ENCODE results near the gene WDR6. TPM values are rescaled to one million over a fixed set of nuclear protein-coding genes. Genes with fewer than 3 reads are reported as not detected.

Gene WDR6
- total RNA-seq, 1 experiment from 2014 or later, result 27.8 TPM

DNA sequence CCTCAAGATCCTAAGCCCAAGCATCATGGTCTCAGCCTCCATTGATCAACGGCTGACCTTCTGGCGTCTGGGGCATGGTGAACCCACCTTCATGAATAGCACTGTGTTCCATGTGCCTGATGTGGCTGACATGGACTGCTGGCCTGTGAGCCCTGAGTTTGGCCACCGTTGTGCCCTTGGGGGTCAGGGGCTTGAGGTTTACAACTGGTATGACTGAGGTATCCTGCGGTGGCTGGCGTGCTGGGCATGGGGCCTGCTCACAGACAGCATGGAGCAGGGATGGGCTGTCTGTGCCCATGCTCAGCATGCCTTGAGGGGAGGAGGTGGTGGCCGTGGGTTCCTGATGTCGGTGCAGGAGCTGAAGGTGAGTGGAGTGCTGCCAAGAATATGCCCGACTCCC lies 7.9 kb downstream of the WDR6 start:
- DNase-seq (ENCODE audit: extremely low read depth, low read depth), result no peak

DNA sequence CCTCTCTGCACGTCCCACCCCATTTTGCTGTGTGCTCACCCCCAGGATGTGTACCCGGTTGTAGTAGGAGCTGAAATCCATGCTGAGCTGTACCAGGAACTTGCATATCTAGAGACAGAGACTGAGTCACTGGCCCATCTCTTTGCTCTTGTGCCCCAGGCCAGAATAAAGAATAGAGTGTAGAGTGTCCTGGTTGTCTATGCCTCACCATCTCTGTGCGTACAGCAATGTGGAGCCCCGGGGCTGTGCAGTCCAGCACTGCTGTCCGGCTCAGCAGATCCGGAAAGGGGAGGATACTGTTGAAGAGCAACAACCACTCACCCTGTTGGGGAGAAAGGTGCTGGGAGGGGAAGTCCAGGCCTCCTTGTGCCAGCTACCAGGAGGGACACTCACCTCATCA lies 8.6 kb downstream of the WDR6 start:
- DNase-seq (ENCODE audit: extremely low read depth, low read depth), result no peak

GRCh38 chr3:49016414-49017228 lies 9.4 kb downstream of the WDR6 start:
- DNase-seq (ENCODE audit: extremely low read depth, low read depth), result no peak

GRCh38 chr3:49017229-49017970 lies 10.2 kb downstream of the WDR6 start:
- no peak for DNase-seq (ENCODE audit: extremely low read depth, low read depth)

GRCh38 chr3:49017971-49018706 lies 10.9 kb downstream of the WDR6 start, which contains the start of gene DALRD3:
TSS of gene DALRD3 (minus strand) at chr3:49018580. CDS start at chr3:49018564, 16 bp downstream.
- no peak for DNase-seq (ENCODE audit: extremely low read depth, low read depth)

GRCh38 chr3:49018707-49019006 lies 11.5 kb downstream of the WDR6 start:
- DNase-seq (ENCODE audit: extremely low read depth, low read depth), result no peak

GRCh38 chr3:49019941-49020329 lies 12.7 kb downstream of the WDR6 start:
- no peak for DNase-seq (ENCODE audit: extremely low read depth, low read depth)

DNA sequence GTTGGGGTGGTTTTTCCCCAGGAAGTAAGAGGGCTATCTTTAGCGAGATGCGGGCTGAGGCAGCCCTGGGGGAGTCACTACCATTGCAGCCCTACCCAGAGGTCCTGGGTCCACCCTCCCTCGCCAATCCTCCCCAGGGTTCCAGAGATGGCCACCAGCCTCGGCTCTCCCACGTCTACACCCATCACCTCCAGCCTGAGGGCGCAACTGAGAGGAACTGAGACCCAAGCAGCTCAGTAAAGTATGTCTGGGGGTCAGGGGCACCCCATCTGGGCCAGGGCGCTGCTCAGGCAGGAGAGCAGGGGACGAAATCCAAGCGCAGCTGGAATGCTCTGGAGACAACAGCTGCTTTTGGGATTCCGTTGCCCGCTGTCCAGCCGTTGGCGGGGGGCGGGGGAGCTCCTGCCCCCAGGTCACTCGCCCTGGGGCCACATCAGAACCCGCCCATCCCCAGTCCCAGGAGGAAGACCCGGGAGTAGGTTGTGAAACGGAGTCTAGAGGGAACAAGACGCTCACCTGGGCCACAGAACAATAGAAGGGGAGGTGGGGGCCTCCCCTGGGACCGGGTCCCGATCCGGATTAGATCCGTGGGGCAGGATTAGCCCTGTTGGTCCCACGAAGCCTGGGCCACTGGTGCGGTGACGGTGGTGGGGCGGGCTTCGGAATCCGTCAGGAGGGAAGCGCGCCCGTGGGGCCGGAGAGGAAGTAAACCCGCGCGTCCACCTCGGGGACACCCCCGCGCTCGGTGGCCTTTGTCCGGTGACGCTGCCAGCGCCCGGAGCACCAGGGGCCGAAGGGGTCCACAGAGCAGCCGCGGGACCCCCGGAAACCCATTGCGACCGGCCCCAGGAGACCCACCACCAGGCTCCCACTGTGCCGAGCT lies 13.4 kb downstream of the WDR6 start:
- DNase-seq (ENCODE audit: extremely low read depth, low read depth), result no peak

- peak; percentile 96 for DNase-seq (ENCODE audit: extremely low read depth, low read depth)
Measured at GRCh38 chr3:49021213-49021812, 14.1 kb downstream of the WDR6 start.

DNA sequence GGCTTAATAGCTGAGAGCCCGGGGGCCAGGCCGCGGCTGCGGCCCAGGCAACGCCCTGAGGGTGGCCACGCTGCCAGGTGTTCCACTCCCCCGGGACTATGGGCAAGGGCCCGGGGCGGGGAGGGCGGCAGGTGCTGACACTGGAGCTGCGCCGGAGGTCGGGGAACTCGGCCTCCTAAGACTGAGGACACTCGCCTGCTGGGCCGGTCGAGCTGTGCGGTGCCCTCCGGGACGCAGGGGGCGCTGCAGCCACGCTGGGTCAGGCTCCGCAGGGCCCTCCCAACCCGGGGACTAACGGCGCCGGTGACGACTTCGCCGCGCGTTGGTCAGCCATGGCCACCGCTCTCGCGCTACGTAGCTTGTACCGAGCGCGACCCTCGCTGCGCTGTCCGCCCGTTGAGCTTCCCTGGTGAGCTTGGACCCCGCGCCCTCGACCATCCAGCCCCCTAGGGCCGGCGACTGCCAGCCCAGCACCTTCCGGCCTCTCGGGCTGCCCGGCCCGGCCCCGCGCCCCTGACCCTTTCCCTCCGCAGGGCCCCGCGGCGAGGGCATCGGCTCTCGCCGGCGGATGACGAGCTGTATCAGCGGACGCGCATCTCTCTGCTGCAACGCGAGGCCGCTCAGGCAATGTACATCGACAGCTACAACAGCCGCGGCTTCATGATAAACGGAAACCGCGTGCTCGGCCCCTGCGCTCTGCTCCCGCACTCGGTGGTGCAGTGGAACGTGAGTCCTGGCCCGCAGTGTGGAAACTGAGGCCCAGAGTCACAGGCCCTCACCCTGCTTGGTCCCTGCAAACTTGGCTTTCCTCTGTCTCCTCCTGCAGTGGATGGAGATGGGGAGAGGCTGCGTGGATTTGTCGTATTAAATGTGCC lies 14.9 kb downstream of the WDR6 start, which contains the start of gene NDUFAF3:
Gene NDUFAF3 (plus strand): TSS at position 309 of the 875 bp plus-strand sequence. CDS start 24 bp downstream, at position 333.
- DNase-seq (ENCODE audit: extremely low read depth, low read depth), result peak; percentile 85

GRCh38 chr3:49022688-49023171 lies 15.5 kb downstream of the WDR6 start:
- no peak for DNase-seq (ENCODE audit: extremely low read depth, low read depth)

DNA sequence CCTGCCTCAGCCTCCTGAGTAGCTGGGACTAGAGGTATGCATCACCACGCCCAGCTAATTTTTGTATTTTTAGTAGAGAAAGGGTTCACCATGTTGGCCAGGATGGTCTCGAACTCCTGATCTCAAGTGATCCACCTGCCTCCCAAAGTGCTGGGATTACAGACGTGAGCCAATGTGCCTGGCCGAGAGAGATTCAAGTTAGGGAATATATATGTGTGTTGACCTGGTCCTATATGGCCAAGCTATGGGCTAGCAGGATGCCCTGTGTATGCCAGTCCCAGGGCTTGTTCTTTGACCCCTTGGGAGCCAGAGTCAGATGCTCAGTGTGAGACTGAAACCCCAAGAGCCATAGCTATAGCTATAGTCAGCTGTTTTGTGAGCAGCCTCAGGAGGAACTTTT lies 16.6 kb downstream of the WDR6 start:
- DNase-seq (ENCODE audit: extremely low read depth, low read depth), result no peak

- DNase-seq (ENCODE audit: extremely low read depth, low read depth), result no peak
Measured at GRCh38 chr3:49024449-49024848, 17.3 kb downstream of the WDR6 start.

GRCh38 chr3:49025005-49025792 lies 18.0 kb downstream of the WDR6 start:
- DNase-seq (ENCODE audit: extremely low read depth, low read depth), result no peak

GRCh38 chr3:49025793-49026520 lies 18.8 kb downstream of the WDR6 start:
- no peak for DNase-seq (ENCODE audit: extremely low read depth, low read depth)

DNA sequence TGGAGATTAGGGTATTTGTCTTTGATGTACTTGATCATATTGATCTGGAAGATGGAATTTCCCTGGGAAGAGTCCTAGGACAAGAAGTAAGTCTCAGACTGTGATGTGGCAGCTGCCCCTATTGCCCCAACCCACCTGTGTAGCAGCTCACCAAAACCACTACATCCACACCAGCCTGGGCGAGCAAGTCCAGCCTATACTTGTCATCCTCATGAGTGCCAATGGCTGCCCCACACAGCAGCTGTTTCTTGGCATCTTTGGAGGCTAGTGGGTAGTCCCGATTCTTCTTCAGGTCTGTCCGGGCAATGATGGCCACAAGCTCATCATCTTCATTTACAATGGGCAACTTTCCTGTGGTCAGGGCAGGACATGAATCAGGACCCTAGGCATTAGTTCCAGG lies 19.3 kb downstream of the WDR6 start:
- no peak for DNase-seq (ENCODE audit: extremely low read depth, low read depth)

DNA sequence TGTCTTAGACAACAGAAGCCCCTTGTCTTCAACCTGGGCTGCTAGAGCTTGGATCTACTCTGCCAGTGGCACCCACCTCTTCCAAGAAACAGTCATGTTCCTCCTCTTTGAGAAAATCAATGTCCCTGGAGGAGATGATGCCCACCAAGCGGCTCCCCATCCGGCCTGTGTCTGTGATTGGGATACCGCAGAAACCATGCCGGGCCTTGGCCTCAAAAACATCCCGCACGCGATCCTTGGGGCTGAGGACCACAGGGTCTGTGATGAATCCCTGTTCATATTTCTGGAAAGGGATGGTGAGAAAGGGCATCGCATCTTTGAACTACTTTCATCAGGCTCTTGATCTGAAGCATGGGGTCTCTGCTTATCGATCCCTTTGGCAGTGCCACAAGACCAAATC lies 20.4 kb downstream of the WDR6 start:
- no peak for DNase-seq (ENCODE audit: extremely low read depth, low read depth)

Data from NCI-H460 (cell line).